Mesothelial cell of epicardium (in vitro differentiated cells): ENCODE results near the gene TFG. TPM values are rescaled to one million over a fixed set of nuclear protein-coding genes. Genes with fewer than 3 reads are reported as not detected.

Source experiments
- DNase-seq, 2 experiments: peaks; one replicate each; pipeline ENCODE4 v3.0.0; 2021; ENCODE audit warnings: low spot score in 2 of 2; ENCODE audit not compliant: unreplicated experiment in 2 of 2
- H3K27ac Mint-ChIP-seq: 2 replicates; pipeline ENCODE4 v1.8.0; 2021; ENCODE audit warnings: mixed read lengths
- H3K27me3 Mint-ChIP-seq: 2 replicates; pipeline ENCODE4 v1.8.0; 2021; ENCODE audit warnings: low read depth, mixed read lengths
- H3K36me3 Mint-ChIP-seq: 2 replicates; pipeline ENCODE4 v1.8.0; 2021; ENCODE audit warnings: mixed read lengths
- H3K4me1 Mint-ChIP-seq: 2 replicates; pipeline ENCODE4 v1.8.0; 2021; ENCODE audit warnings: mixed read lengths
- H3K4me3 Mint-ChIP-seq: 2 replicates; pipeline ENCODE4 v1.8.0; 2021; ENCODE audit warnings: mild to moderate bottlenecking, moderate library complexity, mixed read lengths
- H3K9me3 Mint-ChIP-seq: 2 replicates; pipeline ENCODE4 v1.8.0; 2021; ENCODE audit warnings: mixed read lengths
- total RNA-seq: library from RNA; stranded (reverse); gene quantifications from 3 replicates; pipeline ENCODE4 v1.2.1, GENCODE V29; 2021
- TF ChIP-seq, protein P1 (sequence below): fragments of 200-600 bp; sonication (generic); IDR thresholded peaks from one replicate; pipeline ENCODE4 v1.5.0; 2021; ENCODE audit warnings: antibody characterized with exemption; ENCODE audit not compliant: unreplicated experiment

The TFG gene
- total RNA-seq, 1 donor from 2014 or later = 111 TPM

DNA sequence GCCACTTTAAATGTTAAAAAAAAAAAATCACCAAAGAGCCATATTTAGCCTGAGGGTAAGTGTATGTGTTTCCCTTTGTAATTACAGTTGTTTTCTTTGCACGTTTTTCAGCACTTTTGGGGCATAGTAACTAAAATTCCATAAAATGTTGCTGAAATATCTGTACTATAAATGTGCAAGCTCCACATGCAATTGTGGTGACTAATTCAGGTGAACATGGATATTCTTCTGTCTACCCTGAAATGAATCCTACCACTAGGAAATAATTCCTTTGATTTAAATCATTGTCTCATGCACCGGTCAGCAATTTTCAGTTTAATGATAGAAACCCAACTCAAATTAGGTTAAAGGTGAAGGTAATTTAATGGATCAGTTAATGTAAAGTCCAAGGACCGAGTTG, 13.1 kb upstream of the TFG start:
- H3K36me3 Mint-ChIP-seq = no peaks in the 10 kb centered on the region
- TF ChIP-seq, protein P1, sequence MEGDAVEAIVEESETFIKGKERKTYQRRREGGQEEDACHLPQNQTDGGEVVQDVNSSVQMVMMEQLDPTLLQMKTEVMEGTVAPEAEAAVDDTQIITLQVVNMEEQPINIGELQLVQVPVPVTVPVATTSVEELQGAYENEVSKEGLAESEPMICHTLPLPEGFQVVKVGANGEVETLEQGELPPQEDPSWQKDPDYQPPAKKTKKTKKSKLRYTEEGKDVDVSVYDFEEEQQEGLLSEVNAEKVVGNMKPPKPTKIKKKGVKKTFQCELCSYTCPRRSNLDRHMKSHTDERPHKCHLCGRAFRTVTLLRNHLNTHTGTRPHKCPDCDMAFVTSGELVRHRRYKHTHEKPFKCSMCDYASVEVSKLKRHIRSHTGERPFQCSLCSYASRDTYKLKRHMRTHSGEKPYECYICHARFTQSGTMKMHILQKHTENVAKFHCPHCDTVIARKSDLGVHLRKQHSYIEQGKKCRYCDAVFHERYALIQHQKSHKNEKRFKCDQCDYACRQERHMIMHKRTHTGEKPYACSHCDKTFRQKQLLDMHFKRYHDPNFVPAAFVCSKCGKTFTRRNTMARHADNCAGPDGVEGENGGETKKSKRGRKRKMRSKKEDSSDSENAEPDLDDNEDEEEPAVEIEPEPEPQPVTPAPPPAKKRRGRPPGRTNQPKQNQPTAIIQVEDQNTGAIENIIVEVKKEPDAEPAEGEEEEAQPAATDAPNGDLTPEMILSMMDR = no peak
- peak overlapping the region; percentile 88 for H3K27ac Mint-ChIP-seq
- no peak for DNase-seq
- H3K27me3 Mint-ChIP-seq = peaks cover 5% of the 10 kb centered on the region
- peaks cover 42% of the 10 kb centered on the region for H3K4me1 Mint-ChIP-seq
- H3K9me3 Mint-ChIP-seq = peaks cover 3% of the 10 kb centered on the region
- no peak overlapping the region for H3K4me3 Mint-ChIP-seq

GRCh38 chr3:100697172-100697571, 12.1 kb upstream of the TFG start:
- TF ChIP-seq, protein P1 = no peak
- Mint-ChIP-seq H3K4me3 (no peak overlapping the region), H3K27ac (peak overlapping the region; percentile 26), H3K4me1 (peaks cover 42% of the 10 kb centered on the region), H3K36me3 (no peaks in the 10 kb centered on the region), H3K27me3 (peaks cover 2% of the 10 kb centered on the region), H3K9me3 (peaks cover 2% of the 10 kb centered on the region)
- no peak for DNase-seq

DNA sequence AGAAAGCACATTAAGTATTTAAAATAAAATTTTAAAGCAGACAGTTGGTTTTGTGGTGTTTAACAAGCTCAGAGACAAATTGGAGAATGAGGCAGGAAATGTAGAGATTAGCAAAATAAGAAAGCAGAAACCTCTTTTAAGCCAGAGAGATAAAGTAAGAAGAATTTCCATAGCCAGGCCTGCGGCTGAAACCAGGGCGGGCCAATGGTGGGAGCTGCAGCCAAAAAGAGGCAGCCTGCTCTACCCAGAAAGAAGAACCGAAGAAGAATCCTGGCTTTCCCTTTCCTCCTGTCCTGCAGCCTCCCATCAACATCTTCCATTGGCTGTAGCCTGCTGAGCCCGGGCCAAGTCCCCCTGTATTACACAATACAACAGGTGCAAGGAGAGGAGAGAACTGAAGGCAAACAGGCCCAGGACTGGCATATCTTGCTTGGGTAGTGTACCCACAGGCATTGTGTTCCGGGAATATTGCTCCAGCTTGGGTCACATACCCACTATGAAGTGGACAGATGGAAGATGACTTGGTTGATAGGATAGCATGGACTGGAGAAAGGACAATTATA, 11.5 kb upstream of the TFG start:
- TF ChIP-seq, protein P1 = no peak
- Mint-ChIP-seq H3K4me3 (no peak overlapping the region), H3K36me3 (no peaks in the 10 kb centered on the region), H3K4me1 (peaks cover 42% of the 10 kb centered on the region), H3K27me3 (peaks cover 2% of the 10 kb centered on the region), H3K27ac (peak overlapping the region; percentile 37), H3K9me3 (peaks cover 3% of the 10 kb centered on the region)
- no peak for DNase-seq

- no peak for DNase-seq
- Mint-ChIP-seq H3K4me1 (peaks cover 44% of the 10 kb centered on the region), H3K27ac (no peak overlapping the region), H3K27me3 (no peaks in the 10 kb centered on the region), H3K9me3 (peaks cover 3% of the 10 kb centered on the region), H3K36me3 (no peaks in the 10 kb centered on the region), H3K4me3 (no peak overlapping the region)
- TF ChIP-seq, protein P1 = no peak
These were observed 10.6 kb upstream of the TFG start for GRCh38 chr3:100698736-100699135.

DNA sequence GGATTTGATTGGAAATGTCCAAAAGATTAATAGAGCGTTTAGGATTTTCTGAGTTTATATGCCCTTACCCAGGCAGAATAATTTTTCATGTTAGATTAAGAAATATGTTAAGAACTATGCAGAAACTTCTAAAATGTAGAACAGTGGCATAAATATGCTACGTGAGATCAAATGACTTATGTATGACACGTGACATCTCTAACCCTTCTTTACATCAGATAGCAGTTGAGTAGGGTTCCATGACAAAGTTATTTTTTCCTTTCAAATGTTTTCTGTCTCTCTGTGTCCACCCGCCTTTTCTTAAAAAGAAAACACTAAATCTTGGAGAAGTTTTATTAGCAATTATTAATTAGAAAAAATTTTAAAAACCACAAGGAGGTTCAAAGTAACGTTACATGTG, 8.6 kb upstream of the TFG start:
- H3K4me3 Mint-ChIP-seq = no peak overlapping the region
- H3K4me1 Mint-ChIP-seq = peaks cover 29% of the 10 kb centered on the region
- TF ChIP-seq, protein P1 = no peak
- DNase-seq = no peak
- H3K27me3 Mint-ChIP-seq = peaks cover 7% of the 10 kb centered on the region
- peaks cover 3% of the 10 kb centered on the region for H3K9me3 Mint-ChIP-seq
- H3K27ac Mint-ChIP-seq = no peak overlapping the region
- no peaks in the 10 kb centered on the region for H3K36me3 Mint-ChIP-seq
